Tongue (tissue), 2 donors: ENCODE results near the gene SNORC. TPM values are rescaled to one million over a fixed set of nuclear protein-coding genes. Genes with fewer than 3 reads are reported as not detected.

Experiments
- DNase-seq: peaks from one replicate; pipeline ENCODE4 v3.0.0-alpha.2; 2015
- total RNA-seq: library from RNA; depleted of rRNA; stranded (reverse); fragments of >200 nt; gene quantifications from one replicate; pipeline ENCODE4 v1.2.3, GENCODE V29; 2014

The SNORC gene
- total RNA-seq, 1 donor from 2014 or later, result 0.41 TPM

GRCh38 chr2:232882505-232883115 lies 12.5 kb downstream of the SNORC start:
- DNase-seq, result no peak

- no peak for DNase-seq
Measured at GRCh38 chr2:232883116-232883721, 13.2 kb downstream of the SNORC start.

- no peak for DNase-seq
Measured at GRCh38 chr2:232884001-232884421, 13.9 kb downstream of the SNORC start.

- no peak for DNase-seq
Measured at GRCh38 chr2:232884549-232885263, 14.6 kb downstream of the SNORC start.

- DNase-seq, result no peak
Measured at GRCh38 chr2:232885264-232885961, 15.3 kb downstream of the SNORC start.

- DNase-seq, result no peak
Measured at GRCh38 chr2:232886176-232886575, 16.1 kb downstream of the SNORC start.

GRCh38 chr2:232886632-232887031 lies 16.6 kb downstream of the SNORC start:
- DNase-seq, result no peak

- no peak for DNase-seq
Measured at GRCh38 chr2:232887171-232887850, 17.2 kb downstream of the SNORC start.

GRCh38 chr2:232888099-232888836 lies 18.2 kb downstream of the SNORC start:
- DNase-seq, result no peak

- DNase-seq, result no peak
Measured at GRCh38 chr2:232888839-232889529, 18.9 kb downstream of the SNORC start.

- DNase-seq, result no peak
Measured at GRCh38 chr2:232889876-232890401, 19.9 kb downstream of the SNORC start.

GRCh38 chr2:232890536-232890895 lies 20.5 kb downstream of the SNORC start:
- DNase-seq, result no peak

GRCh38 chr2:232890896-232891601 lies 21.0 kb downstream of the SNORC start:
- no peak for DNase-seq

GRCh38 chr2:232891621-232892071 lies 21.6 kb downstream of the SNORC start:
- no peak for DNase-seq

- no peak for DNase-seq
Measured at GRCh38 chr2:232892221-232892620, 22.2 kb downstream of the SNORC start.

GRCh38 chr2:232892843-232893242 lies 22.8 kb downstream of the SNORC start:
- no peak for DNase-seq

GRCh38 chr2:232893834-232894233 lies 23.8 kb downstream of the SNORC start:
- DNase-seq, result no peak

- DNase-seq, result no peak
Measured at GRCh38 chr2:232894251-232894650, 24.2 kb downstream of the SNORC start.

GRCh38 chr2:232894746-232895145 lies 24.7 kb downstream of the SNORC start:
- no peak for DNase-seq

- DNase-seq, result no peak
Measured at GRCh38 chr2:232896111-232896510, 26.0 kb downstream of the SNORC start.
